NCI-H526 (cell line): Measurements from ENCODE around the gene ARTN.
A peak's percentile ranks its signal among the peaks of the same experiment; 100 is the strongest.

Experiments
- DNase-seq, 2 experiments: peaks; one replicate each; lab custom pipeline; 2025; lab: John Stamatoyannopoulos, UW

ARTN gene

GRCh38 chr1:43970502-43970901 is 36.9 kb downstream of the ARTN start:
- DNase-seq = no peak

GRCh38 chr1:43970911-43971310 is 37.3 kb downstream of the ARTN start:
- no peak for DNase-seq

GRCh38 chr1:43971336-43971980 is 37.9 kb downstream of the ARTN start:
- no peak for DNase-seq

- no peak for DNase-seq
Measured at GRCh38 chr1:43973981-43974442, 40.4 kb downstream of the ARTN start.

GRCh38 chr1:43974443-43975248 is 41.0 kb downstream of the ARTN start, which contains the start of gene ATP6V0B:
Gene ATP6V0B, plus strand, starts transcription at chr1:43974960. Its CDS starts 81 bp downstream, at chr1:43975041.
- peak; percentile 94 to 100 for DNase-seq

- peak; percentile 56 to 73 for DNase-seq
Measured at GRCh38 chr1:43975249-43975961, 41.8 kb downstream of the ARTN start.

- peak in 1 of 2 experiments; percentile 26 for DNase-seq
Measured at GRCh38 chr1:43976045-43976444, 42.4 kb downstream of the ARTN start.

- no peak for DNase-seq
Measured at GRCh38 chr1:43976890-43977289, 43.3 kb downstream of the ARTN start.

GRCh38 chr1:43977376-43978263 is 44.0 kb downstream of the ARTN start:
- DNase-seq = no peak

GRCh38 chr1:43978264-43978550 is 44.6 kb downstream of the ARTN start:
- DNase-seq = no peak

- DNase-seq = peak in 1 of 2 experiments; percentile 78
Measured at GRCh38 chr1:43978551-43979260, 45.1 kb downstream of the ARTN start, which contains the start of gene B4GALT2. Gene B4GALT2, plus strand, starts transcription at chr1:43979210. Its CDS starts 1,951 bp downstream, at chr1:43981161.

GRCh38 chr1:43979261-43979527 is 45.6 kb downstream of the ARTN start:
- no peak for DNase-seq

GRCh38 chr1:43979528-43980254 is 46.1 kb downstream of the ARTN start:
- peak in 1 of 2 experiments; percentile 74 for DNase-seq

GRCh38 chr1:43980255-43981134 is 46.9 kb downstream of the ARTN start:
- peak in 1 of 2 experiments; percentile 49 for DNase-seq

- DNase-seq = peak in 1 of 2 experiments; percentile 73
Measured at GRCh38 chr1:43981135-43981491, 47.5 kb downstream of the ARTN start.

- no peak for DNase-seq
Measured at GRCh38 chr1:43981636-43982035, 48.0 kb downstream of the ARTN start.

GRCh38 chr1:43982241-43982640 is 48.6 kb downstream of the ARTN start:
- DNase-seq = no peak

- no peak for DNase-seq
Measured at GRCh38 chr1:43982808-43983207, 49.2 kb downstream of the ARTN start.

- no peak for DNase-seq
Measured at GRCh38 chr1:43983253-43983899, 49.8 kb downstream of the ARTN start.
